GM06990 (cell line): ENCODE measurements around the gene MED16.
A peak's percentile ranks its signal among the peaks of the same experiment; 100 is the strongest.

Source experiments
- DNase-seq: peaks from one replicate; pipeline ENCODE4 v3.0.0-alpha.2; 2011; ENCODE audit not compliant: insufficient read length; ENCODE audit errors: extremely low read depth
- H3K27me3 ChIP-seq: replicated peaks from 2 replicates; pipeline ENCODE4 v1.6.0; 2011; ENCODE audit warnings: low read length; ENCODE audit not compliant: control insufficient read depth, insufficient read depth
- H3K36me3 ChIP-seq: 2 replicates; pipeline ENCODE4 v1.5.1; 2011; ENCODE audit warnings: low read length; ENCODE audit not compliant: control insufficient read depth, insufficient read depth
- H3K4me3 ChIP-seq: replicated peaks from 2 replicates; pipeline ENCODE4 v1.5.1; 2011; ENCODE audit warnings: low read depth, mild to moderate bottlenecking, control low read depth, low read length
- CTCF ChIP-seq: IDR thresholded peaks from 2 replicates; pipeline ENCODE4 v1.5.1; 2011; ENCODE audit warnings: low read length, control low read depth, mild to moderate bottlenecking, inconsistent platforms; ENCODE audit not compliant: insufficient read depth, poor library complexity, severe bottlenecking

The MED16 gene

GRCh38 chr19:892894-893689 lies at the start of gene MED16, which contains the start of gene RNU6-9:
Gene MED16 (minus strand): TSS chr19:893187. CDS start chr19:891131, 2,056 bp downstream.
Gene RNU6-9 (plus strand): TSS chr19:893484.
- TF ChIP-seq CTCF, result no peak
- peak; percentile 88 for DNase-seq
- H3K36me3 ChIP-seq, result peaks cover 12% of the 10 kb centered on the region
- peak within 1 kb of the TSS; percentile 89 for H3K4me3 ChIP-seq
- H3K27me3 ChIP-seq, result no peaks in the 10 kb centered on the region

DNA sequence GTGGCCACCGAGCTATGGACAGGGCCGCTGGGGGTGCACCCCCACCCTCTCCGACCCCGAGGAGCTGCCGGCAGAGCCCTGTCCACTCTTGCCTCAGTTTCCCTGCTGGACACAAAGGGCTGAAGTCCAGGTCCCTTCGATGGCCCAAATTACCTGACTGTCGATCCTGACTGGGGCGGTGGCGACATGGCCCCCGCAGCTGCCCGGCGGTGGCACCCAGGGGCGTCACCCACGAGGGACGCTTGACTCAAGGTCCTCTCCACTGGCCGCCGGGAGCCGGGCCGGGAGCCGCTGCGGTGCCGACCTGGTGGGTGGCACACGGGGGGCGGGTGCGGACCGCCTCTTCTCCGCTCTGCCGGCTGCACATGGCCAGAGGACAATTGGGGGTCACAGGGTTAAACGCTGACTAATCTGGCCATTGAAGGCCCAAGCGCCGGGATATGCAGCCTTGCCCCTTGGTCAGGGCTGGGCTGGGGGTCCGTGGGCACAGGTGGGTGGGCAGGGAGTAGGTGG lies 49.2 kb upstream of the MED16 start:
- DNase-seq, result no peak
- H3K27me3 ChIP-seq, result no peaks in the 10 kb centered on the region
- no peak for TF ChIP-seq CTCF
- no peak overlapping the region for H3K4me3 ChIP-seq
- peaks cover 34% of the 10 kb centered on the region for H3K36me3 ChIP-seq

- TF ChIP-seq CTCF, result no peak
- peak overlapping the region; percentile 51 for H3K4me3 ChIP-seq
- H3K27me3 ChIP-seq, result no peaks in the 10 kb centered on the region
- peaks cover 35% of the 10 kb centered on the region for H3K36me3 ChIP-seq
- DNase-seq, result no peak
These were observed 48.5 kb upstream of the MED16 start for GRCh38 chr19:941292-942132.

DNA sequence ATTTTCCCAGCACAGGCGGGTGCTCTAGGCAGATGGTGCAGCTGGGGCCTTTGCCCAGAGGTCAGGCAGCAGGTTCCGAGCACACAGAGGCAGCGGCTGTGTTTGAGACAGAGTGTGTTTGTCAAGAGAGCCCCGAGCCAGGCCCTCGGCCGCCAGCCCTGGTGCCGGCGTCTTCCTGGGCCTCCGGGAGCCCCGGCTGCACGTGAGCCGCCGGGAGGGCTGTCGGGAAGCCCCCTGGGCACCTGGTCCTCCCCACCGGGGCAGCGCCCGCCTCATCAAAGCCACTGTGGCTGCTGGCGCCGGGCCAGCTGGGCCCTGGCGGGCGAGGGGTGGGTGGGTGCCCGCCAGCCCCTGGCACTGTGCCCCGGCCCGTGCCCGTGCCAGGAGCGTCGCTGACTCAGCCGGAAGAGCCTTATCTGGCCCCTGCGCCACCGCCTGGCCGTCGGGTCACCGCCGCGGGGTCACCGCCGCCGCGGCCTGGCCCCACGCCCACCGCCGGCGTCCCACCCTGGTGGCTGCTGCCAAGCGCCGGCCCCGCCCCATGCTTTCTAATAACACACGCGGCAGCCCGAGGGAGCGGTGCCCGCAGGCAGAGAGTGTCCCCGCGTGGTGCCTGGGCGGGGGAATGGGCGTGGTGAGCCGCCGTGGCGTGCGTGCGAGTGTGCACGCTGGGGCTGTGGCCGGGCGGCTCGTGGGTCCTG lies 47.8 kb upstream of the MED16 start:
- DNase-seq, result no peak
- H3K4me3 ChIP-seq, result peak overlapping the region; percentile 51

More for the DNA sequence above, 47.8 kb upstream of the MED16 start:
- H3K27me3 ChIP-seq, result no peaks in the 10 kb centered on the region
- H3K36me3 ChIP-seq, result peaks cover 36% of the 10 kb centered on the region
- TF ChIP-seq CTCF, result no peak
